DLD1 (cell line): ENCODE results near the gene KIF18B.
"Not testable (repeated sequence)": the region's sequence is repeated elsewhere in the genome, so short reads cannot be mapped to it uniquely, and the experiment has no call there.

Source experiments
- in situ Hi-C: cut with HindIII; loops from 2 replicates; pipeline ENCODE4 v1.10.0; 2017; ENCODE audit warnings: low sequenced_read_pairs

KIF18B gene

DNA sequence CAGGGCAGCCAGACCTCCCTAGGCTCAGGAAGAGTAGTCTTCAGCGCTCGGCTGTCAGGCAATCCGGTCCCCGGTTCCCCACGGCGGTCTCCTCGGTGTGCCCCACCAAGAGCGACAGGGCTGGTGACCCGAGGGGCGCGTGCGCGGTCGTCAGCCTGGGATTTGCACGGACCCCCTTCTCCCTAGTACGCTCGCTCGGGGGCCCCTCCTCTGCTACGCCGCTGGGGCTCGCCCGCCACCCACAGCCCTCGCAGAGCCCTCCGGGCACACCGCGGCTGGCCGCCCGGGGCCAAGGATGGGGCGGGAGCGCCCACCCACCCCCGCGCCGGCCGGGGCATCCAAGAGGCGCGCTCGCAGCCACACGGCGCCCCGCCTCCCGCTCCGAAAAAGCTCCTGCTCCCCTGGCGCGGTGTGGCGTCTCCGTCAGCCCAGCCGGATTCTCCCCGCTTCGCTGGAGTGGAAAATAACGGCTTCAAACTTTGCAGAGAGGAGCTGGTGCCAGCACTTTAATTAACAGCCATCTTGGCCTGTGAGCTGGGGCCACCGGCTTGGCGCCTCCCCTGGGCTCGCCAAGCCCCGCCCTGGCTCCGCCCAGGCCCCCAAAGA, 22.7 kb upstream of the KIF18B start:
- in situ Hi-C loops = no loop called here

DNA sequence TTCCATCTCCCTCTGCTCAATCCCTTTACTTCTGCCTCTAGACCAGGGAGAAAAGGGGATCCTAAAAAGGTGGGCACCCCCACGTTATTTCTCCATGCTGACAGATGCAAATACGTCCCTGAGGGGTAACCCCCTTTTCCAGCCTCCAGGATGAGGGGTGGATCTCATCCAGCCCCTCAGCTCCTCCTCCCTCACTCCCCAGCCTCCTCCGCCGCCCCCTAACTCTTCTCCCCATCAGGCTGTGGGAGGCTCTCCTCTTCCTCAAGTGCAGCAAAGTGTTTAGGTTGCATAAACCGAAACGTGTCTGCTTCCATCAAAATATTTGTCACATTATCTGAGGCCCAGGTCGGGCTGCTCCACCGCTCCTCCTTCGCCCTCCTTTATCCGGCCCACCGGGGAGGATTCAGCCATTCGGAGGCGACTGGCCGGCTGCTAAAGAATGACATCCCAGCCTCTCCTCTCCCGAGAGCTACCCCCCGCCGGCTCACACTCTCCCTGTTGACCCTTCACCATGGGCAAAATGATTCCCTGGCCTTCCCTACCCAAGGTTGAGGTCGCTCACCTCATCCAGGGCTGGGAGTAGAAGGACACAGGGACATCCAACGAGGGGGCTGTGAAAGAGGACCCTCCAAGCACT, 21.7 kb upstream of the KIF18B start:
- in situ Hi-C loops = no loop called here

DNA sequence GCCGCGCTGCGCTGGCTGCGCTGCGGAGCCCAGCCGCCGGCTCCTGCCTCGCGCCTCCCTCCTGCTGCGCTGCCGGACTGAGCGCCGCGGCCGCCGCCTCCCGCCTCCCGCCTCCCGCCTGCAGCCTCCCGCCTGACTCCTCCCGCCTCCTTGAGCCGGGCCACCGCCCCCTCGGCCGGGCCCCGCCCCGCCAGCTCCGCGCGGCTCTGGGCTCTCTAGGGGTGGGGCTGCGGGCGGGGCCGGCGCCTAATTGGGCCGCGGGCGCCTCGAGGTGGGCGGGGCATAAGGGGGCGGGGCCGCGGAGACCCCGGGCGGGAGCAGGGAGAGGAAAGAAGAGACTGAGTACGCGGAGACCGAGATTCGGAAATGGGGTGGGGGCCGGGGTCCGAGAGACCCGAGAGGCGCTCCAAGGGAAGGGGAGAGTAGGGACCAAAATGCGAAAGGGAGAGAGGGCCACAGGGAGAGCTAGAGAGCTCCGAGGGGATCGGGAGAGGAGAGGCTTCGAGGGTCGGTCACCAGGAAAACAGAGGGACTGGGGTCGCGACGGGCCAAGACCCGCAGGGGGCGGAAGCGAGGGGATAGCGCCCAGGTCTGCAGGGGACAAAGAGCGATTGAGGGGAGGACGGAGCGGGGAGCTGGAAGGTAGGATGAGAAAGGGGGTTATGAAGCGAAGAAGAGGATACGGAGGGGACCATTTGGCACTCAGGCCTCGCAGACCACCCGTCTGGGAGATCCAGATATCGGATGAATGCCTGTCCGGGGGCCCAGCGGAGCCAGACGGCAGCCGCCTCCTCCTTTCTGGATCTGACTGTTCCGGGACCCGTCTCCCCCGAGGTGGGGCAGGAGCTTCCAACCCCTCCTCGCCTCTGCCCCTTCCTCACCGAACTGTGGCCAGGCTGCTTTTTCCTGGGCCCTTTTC, 20.9 kb upstream of the KIF18B start, which contains the start of gene C1QL1:
TSS of gene C1QL1 (minus strand) at position 79 of the 919 bp plus-strand sequence. CDS start 255 bp downstream, outside the sequence.
- in situ Hi-C loops = no loop called here

DNA sequence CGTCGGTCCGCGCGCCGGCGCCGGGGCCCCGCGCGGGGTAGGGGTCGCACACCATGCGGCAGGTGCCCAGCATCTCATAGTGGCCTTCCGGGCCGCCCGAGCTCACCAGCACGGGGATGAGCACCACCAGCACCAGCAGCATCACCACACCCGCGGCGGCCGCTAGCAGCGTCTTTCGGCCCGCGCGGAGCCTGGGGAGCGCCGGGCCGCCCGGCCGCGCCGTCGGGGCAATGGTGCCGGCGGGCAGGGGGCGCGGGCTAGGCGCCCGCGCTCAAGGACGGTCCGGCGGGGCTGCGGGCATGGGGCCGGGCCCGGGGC, 20.3 kb upstream of the KIF18B start:
- in situ Hi-C loops = no loop called here

DNA sequence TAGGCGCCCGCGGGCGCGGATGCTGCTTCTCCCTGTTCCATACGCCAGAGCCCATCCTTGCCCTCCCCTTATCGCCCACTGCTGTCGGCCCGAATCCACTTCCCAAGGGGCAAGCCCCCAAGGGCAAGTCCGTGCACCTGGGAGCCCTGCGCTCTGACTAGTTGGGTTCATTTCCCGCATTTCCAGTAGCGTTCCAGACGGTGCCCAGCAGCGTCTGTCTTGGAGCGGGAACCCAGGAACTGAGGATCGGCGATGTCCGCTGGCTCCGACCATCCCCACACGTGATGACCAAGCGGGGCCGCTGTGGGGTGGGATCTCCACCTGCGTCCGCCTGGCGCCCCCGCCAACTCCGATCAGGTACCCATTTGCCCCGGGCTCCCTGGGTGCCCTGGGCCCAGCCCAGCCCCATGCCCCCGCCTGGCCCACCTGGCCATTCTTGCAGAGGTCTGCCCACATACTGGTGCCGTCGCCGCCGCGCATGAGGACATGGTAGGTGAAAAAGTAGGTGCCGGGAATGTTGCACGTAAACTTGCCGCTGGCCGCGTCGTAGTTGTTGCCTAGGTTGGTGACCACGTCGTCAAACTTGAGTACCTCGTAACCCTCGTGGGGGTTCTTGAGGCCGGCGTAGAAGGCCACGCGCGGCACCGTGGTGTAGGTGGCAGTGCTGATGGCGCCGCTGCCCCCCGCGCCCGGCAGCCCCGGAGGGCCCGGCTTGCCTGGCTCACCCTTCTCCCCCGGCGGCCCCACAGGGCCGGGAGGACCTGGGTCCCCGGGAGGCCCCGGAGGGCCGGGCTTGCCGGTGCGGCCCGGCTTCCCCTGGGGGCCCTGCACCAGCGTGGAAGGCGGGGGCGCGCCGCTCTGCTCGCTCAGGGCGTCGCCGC, 19.7 kb upstream of the KIF18B start:
- in situ Hi-C loops = no loop called here

DNA sequence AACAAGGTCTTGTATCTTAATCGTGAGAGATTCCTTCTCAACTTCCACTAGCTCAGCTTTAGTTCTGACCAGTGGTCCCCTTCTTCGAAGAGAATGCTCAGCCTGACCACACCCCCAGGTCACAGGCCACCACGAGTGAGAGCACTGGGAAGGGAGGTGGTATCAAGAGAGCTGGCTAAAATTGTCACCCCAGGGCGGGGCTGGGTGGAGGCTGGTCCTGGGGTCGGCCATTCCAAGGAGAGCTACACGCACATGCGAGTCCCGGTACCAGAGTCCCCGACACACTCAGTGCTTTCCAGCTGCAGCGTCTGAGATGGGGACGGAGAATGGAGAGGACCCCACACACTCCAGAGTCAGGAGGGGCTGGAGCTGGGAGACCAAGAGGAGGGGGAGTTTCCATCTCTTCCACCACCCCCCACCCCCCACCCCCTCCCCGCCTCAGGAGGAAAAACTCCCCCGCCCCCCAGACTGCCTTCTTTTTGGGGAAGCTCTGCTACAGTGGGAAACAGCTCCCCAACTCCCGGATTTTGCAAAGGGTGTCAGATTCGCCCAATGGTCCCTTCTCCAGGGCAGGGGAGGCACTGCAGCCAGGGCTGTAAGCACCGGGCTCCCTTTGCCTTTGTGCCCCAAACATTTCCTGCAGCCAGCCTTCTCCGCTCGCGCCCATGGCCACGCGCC, 18.9 kb upstream of the KIF18B start:
- in situ Hi-C loops = no loop called here

DNA sequence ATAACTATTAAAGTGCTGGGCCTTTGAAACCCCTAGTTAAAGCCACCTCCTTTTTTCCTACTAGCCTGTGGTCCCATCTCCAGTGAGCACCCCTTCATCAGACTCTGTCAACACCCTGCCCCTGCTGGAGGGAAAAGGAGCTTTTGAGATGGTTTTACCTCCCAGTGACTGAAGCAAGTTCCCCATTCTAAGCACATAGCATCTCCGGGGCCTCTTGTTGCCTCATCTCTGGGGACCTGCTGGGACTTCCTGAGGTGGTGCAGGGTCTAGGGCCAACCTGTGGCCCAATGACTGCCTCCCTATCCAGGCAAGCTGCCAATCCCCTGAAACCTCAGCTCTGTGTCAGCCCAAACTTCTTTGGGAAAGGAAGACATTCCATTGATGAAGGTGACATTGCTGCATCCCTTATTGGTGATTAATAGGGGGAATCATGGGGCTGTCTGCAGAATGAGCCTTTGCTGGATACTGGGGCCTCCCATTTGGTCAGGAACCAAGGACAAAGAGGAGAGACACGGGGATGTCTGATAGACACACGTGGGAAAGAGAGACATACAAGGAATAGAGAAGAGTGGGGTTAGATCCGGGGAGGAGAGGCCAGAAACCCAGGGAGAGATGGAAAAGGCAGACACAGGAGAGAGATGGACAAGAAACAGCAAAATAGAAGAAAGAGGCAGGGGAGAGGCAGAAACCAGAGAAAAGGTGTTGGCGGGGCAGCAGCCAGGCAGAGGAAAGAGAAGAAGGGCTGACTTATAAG, 18.1 kb upstream of the KIF18B start:
- in situ Hi-C loops = no loop called here

DNA sequence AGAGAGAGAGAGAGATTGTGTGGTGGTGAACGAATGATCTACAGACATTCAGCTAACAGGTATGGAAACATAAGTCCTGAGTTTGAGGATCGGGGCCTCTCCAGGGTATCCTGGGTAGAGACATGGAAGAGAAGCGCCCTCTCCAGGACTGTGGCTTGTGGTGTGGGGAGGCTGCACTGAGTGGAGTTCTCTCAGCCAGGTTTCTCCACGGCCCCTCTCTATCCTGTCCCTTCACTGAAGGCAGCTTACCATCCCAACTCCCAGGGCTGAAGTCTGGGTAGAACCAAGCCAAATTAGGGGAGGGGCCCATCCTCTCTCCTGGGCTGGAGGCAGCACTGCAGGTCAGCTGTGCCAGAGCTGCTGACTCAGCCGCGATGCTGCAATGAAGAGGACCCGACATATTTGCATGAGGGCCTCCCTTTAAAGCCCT, 14.4 kb upstream of the KIF18B start:
- in situ Hi-C loops = no loop called here

DNA sequence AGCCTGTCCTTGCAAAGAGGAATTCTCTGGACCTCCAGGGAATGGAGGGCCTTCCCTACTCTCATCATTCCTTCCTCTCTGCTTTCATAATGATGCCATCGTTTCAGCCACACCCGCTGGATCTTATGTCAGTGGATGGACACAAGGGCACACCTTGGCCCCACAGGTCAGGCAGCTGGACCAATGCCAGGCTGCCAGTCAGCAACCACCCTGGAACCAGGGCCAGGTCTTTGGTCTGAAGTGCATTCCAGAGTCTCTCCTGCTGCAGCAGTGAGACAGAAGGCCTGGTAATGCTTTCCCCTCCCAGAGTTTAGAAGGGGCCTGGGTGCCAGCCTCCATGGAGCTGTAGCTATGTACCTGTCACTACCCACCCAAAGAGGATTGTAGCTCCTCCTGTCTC, 13.1 kb upstream of the KIF18B start:
- in situ Hi-C loops = no loop called here

DNA sequence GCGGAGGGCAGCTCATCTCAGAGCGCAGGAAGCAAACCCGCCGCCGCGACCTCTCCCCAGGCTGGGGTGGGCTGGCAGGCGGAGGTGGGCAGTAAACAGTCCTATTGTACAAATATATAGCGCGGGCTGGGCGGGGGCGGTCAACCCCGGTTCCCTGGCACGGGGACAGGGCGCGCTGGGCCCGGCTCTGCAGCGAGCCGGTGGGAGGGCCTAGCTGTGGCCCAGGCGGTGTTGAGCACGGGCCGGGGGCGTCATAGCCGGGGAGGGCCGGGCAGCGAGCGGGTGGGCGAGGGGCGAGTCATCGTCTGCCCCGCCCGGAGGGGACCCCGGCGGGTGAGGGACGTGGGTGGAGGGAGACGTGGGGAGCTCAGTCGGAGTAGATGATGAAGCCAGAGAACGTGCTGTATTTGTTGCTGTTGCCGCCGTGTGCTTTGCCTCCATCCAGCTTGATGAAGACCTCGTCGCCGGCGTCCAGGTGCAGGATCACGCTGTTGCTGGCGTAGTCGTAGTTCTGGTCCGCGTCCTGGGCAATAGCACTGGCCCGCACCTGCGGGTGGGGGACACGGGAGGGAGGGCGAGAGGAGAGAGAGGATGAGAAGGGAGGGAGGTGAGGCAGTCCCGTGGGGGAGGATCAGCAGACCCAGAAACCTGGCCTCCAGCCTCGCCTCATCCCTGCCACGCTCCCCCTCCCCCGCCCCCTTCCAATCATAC, 12.4 kb upstream of the KIF18B start:
- in situ Hi-C loops = no loop called here

DNA sequence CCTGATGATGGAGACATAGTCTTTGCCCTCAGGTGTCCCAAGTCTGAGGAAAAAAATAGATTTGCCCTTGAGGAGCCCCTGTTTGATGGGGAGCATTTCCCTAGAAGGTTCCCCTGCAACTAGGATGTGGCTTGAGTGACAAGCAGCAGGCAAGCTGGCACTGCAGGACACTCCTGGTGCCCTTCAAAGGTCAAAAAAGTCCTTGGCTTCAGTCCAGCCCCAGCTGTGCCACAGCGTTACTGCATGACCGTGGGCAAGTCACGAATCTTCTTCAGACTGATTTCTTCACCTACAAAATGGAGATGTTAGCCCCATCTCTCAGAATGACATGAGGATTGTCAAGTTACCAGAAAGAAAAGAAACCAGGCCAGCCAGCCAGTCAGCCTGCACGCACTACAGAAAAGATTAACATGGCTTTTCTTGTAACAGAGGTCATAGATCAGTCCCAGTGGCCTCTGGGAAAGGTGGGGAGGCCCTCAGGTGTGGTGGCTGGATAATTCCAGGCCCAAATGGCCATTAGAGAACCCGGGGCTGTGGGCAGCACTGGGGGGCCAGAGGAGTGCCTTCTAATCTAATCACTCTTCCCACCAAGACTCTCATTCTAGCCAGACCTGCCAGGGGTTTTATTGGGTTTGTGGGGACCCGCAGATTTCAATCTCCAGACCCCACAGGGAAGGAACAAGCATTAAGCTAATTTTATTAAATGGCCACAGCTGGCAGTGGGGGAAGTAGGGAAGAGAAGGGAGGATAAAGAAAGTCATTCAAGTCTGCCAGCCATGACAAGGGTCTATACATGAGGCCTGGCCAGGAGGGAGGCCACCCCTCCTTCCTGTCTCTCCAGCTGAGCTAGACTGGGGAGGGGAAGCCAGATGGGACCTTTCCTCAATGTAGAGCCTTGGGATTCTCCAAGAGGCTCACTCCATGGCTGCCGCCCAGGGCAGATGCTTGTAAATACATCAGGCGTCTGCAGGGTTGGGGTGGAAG, 9.7 kb upstream of the KIF18B start:
- in situ Hi-C loops = no loop called here

DNA sequence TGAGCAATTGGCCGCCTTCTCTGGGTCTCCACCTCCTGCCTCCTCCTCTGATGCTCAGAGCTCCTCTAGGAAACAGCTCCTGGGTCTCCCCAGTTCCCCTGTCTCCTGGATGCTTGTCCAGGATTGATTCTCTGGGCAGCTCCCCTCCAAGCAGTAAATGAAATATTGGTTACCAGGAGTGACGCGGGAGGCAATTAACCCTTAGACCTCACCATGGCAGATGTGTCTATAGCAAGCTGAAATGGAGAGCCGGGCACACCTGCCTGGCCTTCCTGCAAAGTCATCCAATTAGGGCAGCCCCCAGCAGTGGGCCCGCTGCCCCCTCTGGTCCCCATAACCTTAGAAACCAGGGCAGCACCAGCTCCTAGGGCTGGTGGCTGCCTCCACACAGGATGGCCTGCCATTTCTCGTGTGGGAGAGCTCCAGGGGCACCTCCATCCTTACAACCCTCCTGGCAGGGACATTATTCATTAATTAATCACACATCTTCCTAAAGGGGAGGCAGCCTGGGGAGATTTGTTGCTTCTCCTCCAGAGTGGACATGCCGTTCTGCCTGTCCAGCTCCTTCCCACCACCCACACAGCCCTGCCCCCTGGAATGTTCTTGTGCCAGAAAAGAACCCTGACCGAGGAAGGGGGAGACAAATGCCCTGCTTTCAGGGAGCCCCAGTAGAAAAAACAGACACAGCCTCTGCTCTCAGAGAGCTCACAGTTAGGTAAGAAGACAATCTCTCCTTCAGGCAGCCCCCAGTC, 8.3 kb upstream of the KIF18B start:
- in situ Hi-C loops = no loop called here

DNA sequence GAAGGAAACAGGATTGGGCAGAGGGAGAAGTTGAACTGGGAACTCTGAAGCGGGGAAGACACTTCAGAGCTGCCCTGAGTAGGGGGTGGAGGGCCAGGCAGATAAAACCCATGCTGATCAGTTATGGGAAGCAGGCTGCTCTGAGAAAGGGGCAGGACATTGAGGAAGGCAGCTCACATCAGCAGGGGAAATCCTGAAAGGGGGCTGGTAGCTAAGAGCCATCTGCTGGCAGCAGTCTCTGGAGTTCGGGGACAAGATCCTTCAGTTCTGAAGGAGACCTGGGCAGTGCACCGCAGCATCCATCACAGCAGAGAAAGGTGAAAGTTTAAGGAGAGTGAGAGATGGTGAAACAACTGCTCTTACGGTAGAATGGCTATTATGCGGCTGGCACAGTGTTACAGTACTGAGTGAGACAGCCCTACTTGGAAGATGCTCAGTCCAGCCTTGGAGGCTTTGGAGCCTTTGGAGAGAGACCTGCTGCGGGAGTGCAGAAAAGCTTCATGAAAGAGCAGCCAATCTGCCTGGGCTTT, 5.4 kb upstream of the KIF18B start:
- in situ Hi-C loops = no loop called here

DNA sequence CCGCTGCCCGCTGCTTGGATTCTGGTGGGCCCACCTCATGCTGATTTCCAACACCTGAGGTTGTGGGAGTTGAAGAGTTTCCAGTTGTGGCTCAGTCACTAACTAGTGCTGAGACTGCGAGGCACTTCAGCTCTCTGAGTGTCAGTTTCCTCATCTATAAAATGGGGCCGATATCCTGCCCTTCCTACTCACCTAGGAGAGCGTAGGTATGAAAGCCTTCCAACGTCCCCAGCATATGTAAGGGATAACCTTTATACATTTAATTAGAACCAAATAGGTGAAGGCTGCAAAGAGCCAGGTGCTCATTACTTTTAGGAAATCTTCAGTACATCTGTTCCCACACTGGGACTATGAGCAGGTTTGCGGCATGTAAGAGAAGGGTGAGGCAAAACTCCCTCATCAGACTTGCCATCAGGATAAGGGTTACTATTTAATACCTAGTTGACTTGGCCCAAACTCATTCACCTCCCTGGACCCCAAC, 782 bp upstream of the KIF18B start:
- in situ Hi-C loops = no loop called here

DNA sequence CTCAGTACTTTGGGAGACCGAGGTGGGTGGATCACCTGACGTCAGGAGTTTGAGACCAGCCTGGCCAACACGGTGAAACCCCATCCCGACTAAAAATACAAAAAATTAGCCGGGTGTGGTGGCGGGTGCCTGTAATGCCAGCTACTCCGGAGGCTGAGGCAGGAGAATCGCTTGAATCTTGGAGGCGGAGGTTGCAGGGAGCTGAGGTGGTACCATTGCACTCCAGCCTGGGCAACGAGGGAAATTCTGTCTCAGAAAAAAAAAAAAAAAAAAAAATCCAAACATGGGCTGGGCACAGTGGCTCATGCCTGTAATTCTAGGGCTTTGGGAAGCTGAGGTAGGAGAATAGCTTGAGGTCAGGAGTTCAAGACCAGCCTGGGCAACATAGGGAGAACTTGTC, 1.9 kb downstream of the KIF18B start:
- in situ Hi-C loops = not testable (repeated sequence)

DNA sequence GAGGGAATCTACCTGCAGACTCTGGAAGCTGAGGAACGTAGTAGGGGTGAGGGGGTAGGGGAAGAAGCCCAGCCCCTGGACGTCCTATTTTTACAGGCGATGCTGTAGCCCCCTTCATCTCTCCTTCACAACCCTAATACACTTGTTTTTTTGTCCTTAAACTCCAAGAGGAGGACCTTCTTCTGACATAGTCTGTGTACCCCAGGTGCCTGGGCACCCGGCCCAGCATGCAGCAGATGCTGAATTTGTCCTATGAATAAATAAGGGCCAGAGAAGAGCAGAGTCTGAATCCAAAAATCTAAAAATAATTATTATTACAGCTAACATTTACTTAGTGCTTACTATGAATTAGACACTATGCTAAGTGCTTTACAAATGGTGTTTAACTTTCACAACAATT, 5.1 kb downstream of the KIF18B start:
- in situ Hi-C loops = no loop called here
